ENCODE measurements around the gene PCBP2.

The PCBP2 gene

DNA sequence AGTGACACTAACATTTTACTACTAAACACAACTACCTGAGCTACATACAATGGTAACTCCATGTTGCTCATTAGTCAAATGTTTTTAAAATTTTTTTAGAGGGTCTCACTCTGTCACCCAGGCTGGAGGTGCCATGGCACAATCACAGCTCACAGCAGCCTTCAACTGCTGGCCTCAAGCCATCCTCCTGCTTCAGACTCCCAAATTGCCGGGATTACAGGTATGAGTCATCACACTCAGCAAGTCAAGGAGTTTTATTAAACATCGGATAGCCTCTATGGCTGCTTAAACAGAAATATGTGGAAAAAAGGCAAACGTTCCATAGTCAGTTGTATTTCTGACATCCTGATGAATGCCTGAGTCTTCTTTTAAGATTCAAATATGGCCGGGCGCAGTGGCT is 66.5 kb downstream of the PCBP2 start:
- H3K4me2 ChIP-seq, result no peak overlapping the region
- no peaks in the 10 kb centered on the region for H4K20me1 ChIP-seq (ENCODE audit: insufficient read depth)
- no peaks in the 10 kb centered on the region for H3K4me1 ChIP-seq (ENCODE audit: low read depth, poor library complexity, severe bottlenecking)
- H2AFZ ChIP-seq (ENCODE audit: low read depth), result no peak overlapping the region
- H3K4me3 ChIP-seq (IDR thresholded peaks at IDR 0.05; ENCODE audit: insufficient read depth, low read depth, low read length), result no peak overlapping the region
- TF ChIP-seq, protein P1, sequence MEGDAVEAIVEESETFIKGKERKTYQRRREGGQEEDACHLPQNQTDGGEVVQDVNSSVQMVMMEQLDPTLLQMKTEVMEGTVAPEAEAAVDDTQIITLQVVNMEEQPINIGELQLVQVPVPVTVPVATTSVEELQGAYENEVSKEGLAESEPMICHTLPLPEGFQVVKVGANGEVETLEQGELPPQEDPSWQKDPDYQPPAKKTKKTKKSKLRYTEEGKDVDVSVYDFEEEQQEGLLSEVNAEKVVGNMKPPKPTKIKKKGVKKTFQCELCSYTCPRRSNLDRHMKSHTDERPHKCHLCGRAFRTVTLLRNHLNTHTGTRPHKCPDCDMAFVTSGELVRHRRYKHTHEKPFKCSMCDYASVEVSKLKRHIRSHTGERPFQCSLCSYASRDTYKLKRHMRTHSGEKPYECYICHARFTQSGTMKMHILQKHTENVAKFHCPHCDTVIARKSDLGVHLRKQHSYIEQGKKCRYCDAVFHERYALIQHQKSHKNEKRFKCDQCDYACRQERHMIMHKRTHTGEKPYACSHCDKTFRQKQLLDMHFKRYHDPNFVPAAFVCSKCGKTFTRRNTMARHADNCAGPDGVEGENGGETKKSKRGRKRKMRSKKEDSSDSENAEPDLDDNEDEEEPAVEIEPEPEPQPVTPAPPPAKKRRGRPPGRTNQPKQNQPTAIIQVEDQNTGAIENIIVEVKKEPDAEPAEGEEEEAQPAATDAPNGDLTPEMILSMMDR (conservative IDR thresholded peaks at IDR 0.05; ENCODE audit: low read depth, low read length), result no peak
- H3K79me2 ChIP-seq (ENCODE audit: insufficient read depth, low read depth), result no peaks in the 10 kb centered on the region
- H3K9ac ChIP-seq, result no peak overlapping the region
- no peak overlapping the region for H3K27ac ChIP-seq
- no peaks in the 10 kb centered on the region for H3K36me3 ChIP-seq (ENCODE audit: insufficient read depth)
- H3K27me3 ChIP-seq (ENCODE audit: insufficient read depth, low read depth), result no peaks in the 10 kb centered on the region

GRCh38 chr12:53523131-53523530 is 71.2 kb downstream of the PCBP2 start:
- Histone ChIP-seq H3K27me3 (ENCODE audit: insufficient read depth, low read depth) (no peaks in the 10 kb centered on the region), H3K4me1 (ENCODE audit: low read depth, poor library complexity, severe bottlenecking) (no peaks in the 10 kb centered on the region), H3K79me2 (ENCODE audit: insufficient read depth, low read depth) (no peaks in the 10 kb centered on the region), H3K4me3 (IDR thresholded peaks at IDR 0.05; ENCODE audit: insufficient read depth, low read depth, low read length) (no peak overlapping the region), H3K36me3 (ENCODE audit: insufficient read depth) (no peaks in the 10 kb centered on the region; the same call in 1 of the 2 replicates), H4K20me1 (ENCODE audit: insufficient read depth) (no peaks in the 10 kb centered on the region), H3K27ac (no peak overlapping the region), H3K4me2 (no peak overlapping the region), H3K9ac (no peak overlapping the region), H2AFZ (ENCODE audit: low read depth) (no peak overlapping the region)
- TF ChIP-seq, protein P1 (conservative IDR thresholded peaks at IDR 0.05; ENCODE audit: low read depth, low read length), result no peak

- Histone ChIP-seq H3K9ac (no peak overlapping the region), H3K4me1 (ENCODE audit: low read depth, poor library complexity, severe bottlenecking) (no peaks in the 10 kb centered on the region), H3K27me3 (ENCODE audit: insufficient read depth, low read depth) (no peaks in the 10 kb centered on the region), H3K4me2 (no peak overlapping the region), H3K4me3 (IDR thresholded peaks at IDR 0.05; ENCODE audit: insufficient read depth, low read depth, low read length) (no peak overlapping the region), H3K27ac (no peak overlapping the region), H3K79me2 (ENCODE audit: insufficient read depth, low read depth) (no peaks in the 10 kb centered on the region), H3K36me3 (ENCODE audit: insufficient read depth) (no peaks in the 10 kb centered on the region; the same call in 1 of the 2 replicates), H4K20me1 (ENCODE audit: insufficient read depth) (no peaks in the 10 kb centered on the region), H2AFZ (ENCODE audit: low read depth) (no peak overlapping the region)
- TF ChIP-seq, protein P1 (conservative IDR thresholded peaks at IDR 0.05; ENCODE audit: low read depth, low read length), result no peak
Measured at GRCh38 chr12:53524476-53524875, 72.6 kb downstream of the PCBP2 start.

GRCh38 chr12:53530061-53530460 is 78.2 kb downstream of the PCBP2 start:
- Histone ChIP-seq H3K36me3 (ENCODE audit: insufficient read depth) (no peaks in the 10 kb centered on the region; the same call in 1 of the 2 replicates), H3K9ac (no peak overlapping the region)

More at GRCh38 chr12:53530061-53530460, 78.2 kb downstream of the PCBP2 start:
- Histone ChIP-seq H3K4me1 (ENCODE audit: low read depth, poor library complexity, severe bottlenecking) (no peaks in the 10 kb centered on the region), H3K27me3 (ENCODE audit: insufficient read depth, low read depth) (no peaks in the 10 kb centered on the region), H3K79me2 (ENCODE audit: insufficient read depth, low read depth) (no peaks in the 10 kb centered on the region), H2AFZ (ENCODE audit: low read depth) (no peak overlapping the region), H3K27ac (no peak overlapping the region), H3K4me3 (IDR thresholded peaks at IDR 0.05; ENCODE audit: insufficient read depth, low read depth, low read length) (no peak overlapping the region), H3K4me2 (no peak overlapping the region), H4K20me1 (ENCODE audit: insufficient read depth) (no peaks in the 10 kb centered on the region)
- TF ChIP-seq, protein P1 (conservative IDR thresholded peaks at IDR 0.05; ENCODE audit: low read depth, low read length), result no peak
